Amniotic epithelial cell (primary cell): ENCODE results near the gene ASCL5.

ENCODE experiments used
- DNase-seq: peaks from one replicate; pipeline ENCODE4 v3.0.0-alpha.2; 2010; ENCODE audit warnings: low read depth

The ASCL5 gene

GRCh38 chr1:201111156-201111555, 15.8 kb downstream of the ASCL5 start:
- DNase-seq: no peak

GRCh38 chr1:201110616-201111015, 16.4 kb downstream of the ASCL5 start:
- no peak for DNase-seq

GRCh38 chr1:201110138-201110537, 16.8 kb downstream of the ASCL5 start:
- no peak for DNase-seq

- no peak for DNase-seq
Observed at GRCh38 chr1:201109651-201110050, 17.3 kb downstream of the ASCL5 start.

- no peak for DNase-seq
Observed at GRCh38 chr1:201108614-201109013, 18.4 kb downstream of the ASCL5 start.

- DNase-seq: no peak
Observed at GRCh38 chr1:201105688-201106087, 21.3 kb downstream of the ASCL5 start.

GRCh38 chr1:201104141-201104540, 22.8 kb downstream of the ASCL5 start:
- DNase-seq: peak; percentile 3

- DNase-seq: no peak
Observed at GRCh38 chr1:201103666-201104065, 23.3 kb downstream of the ASCL5 start.

GRCh38 chr1:201100169-201100930, 26.6 kb downstream of the ASCL5 start:
- DNase-seq: no peak

GRCh38 chr1:201098992-201099677, 27.8 kb downstream of the ASCL5 start:
- no peak for DNase-seq

- no peak for DNase-seq
Observed at GRCh38 chr1:201096977-201097856, 29.8 kb downstream of the ASCL5 start.

- no peak for DNase-seq
Observed at GRCh38 chr1:201096041-201096461, 30.9 kb downstream of the ASCL5 start.

- DNase-seq: no peak
Observed at GRCh38 chr1:201095581-201095980, 31.4 kb downstream of the ASCL5 start.

- no peak for DNase-seq
Observed at GRCh38 chr1:201094832-201095231, 32.2 kb downstream of the ASCL5 start.

- DNase-seq: no peak
Observed at GRCh38 chr1:201093962-201094361, 33.0 kb downstream of the ASCL5 start.

- no peak for DNase-seq
Observed at GRCh38 chr1:201093561-201093960, 33.4 kb downstream of the ASCL5 start.

GRCh38 chr1:201092738-201093137, 34.2 kb downstream of the ASCL5 start:
- no peak for DNase-seq

GRCh38 chr1:201091256-201091655, 35.7 kb downstream of the ASCL5 start:
- no peak for DNase-seq

- no peak for DNase-seq
Observed at GRCh38 chr1:201090541-201090940, 36.4 kb downstream of the ASCL5 start.

- DNase-seq: no peak
Observed at GRCh38 chr1:201089596-201089995, 37.4 kb downstream of the ASCL5 start.

GRCh38 chr1:201088901-201089525, 38.0 kb downstream of the ASCL5 start:
- no peak for DNase-seq

- DNase-seq: no peak
Observed at GRCh38 chr1:201088395-201088794, 38.6 kb downstream of the ASCL5 start.
